ENCODE measurements around the gene TPO.
"Not testable (repeated sequence)": the region's sequence is repeated elsewhere in the genome, so short reads cannot be mapped to it uniquely, and the experiment has no call there.

TPO gene

DNA sequence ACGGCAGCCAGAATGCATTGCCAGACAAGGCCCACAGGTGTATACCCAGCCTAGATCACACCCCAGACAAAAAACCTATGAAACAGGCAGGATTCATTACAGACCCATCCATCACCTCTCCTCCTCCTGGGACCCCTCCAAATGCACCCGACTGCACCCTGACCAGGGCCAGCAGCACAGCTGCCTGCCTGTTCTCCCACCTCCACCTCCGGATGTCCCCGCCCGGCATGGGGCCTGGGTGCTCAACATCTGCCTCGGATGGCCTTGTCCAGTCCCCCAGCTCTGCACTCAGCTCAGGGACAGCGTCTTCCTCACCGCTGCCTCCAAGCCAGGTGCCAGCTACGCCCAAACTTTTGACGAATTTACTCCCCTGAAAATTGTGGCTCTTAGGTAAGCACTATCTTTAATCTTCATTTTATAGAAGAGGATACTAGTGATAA, 91.1 kb downstream of the TPO start:
- DNase-seq, result no peak

GRCh38 chr2:1505031-1505441, 91.8 kb downstream of the TPO start:
- DNase-seq, result no peak

DNA sequence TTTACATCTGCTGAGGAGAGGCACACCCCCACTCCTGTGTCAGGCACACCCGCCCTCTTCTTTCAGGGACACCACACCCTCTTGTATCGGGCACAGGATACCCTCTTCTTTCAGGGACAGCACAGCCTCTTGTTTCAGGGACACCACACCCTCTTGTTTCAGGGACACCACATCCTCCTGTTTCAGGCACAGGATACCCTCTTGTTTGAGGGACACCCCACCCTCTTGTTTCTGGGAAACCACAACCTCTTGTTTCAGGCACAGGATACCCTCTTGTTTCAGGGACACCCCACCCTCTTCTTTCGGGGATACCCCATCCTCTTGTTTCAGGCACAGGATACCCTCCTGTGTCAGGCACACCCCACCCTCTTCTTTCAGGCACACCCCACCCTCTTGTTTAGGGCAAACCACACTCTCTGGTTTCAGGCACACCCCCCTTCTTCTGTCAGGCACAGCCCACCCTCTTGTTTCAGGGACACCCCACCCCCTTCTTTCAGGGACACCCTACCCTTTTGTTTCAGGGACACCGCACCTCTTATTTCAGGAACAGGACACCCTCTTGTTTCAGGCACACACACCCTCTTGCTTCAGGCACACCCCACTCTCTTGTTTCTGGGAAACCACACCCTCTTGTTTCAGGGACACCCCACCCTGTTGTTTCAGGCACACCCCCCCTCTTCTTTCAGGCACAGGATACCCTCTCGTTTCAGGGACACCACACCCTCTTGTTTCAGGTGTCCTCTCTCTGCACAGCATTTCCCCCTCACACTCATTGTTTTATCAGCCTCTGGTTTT, 96.2 kb downstream of the TPO start:
- no peak for DNase-seq

GRCh38 chr2:1510176-1510575, 96.9 kb downstream of the TPO start:
- no peak for DNase-seq

- no peak for DNase-seq
Measured at GRCh38 chr2:1511455-1511854, 98.2 kb downstream of the TPO start.

- no peak for DNase-seq
Measured at GRCh38 chr2:1512321-1513289, 99.3 kb downstream of the TPO start.

- DNase-seq, result no peak
Measured at GRCh38 chr2:1514391-1515072, 101.3 kb downstream of the TPO start.

- DNase-seq, result no peak
Measured at GRCh38 chr2:1515073-1515430, 101.8 kb downstream of the TPO start.

- DNase-seq, result no peak
Measured at GRCh38 chr2:1515986-1516797, 102.9 kb downstream of the TPO start.

DNA sequence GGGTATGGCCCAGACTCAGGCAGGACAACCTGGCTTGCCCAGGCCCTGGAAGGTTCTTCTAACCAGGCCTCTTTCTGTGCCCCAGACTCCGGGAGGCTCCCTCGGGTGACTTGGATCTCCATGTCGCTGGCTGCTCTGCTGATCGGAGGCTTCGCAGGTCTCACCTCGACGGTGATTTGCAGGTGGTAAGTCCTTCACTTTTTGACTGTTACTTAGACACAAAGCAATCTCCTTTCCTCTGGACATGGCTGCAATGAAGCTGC, 103.5 kb downstream of the TPO start:
- no peak for DNase-seq

- DNase-seq, result not testable (repeated sequence)
Measured at GRCh38 chr2:1517291-1517690, 104.0 kb downstream of the TPO start.

- no peak for DNase-seq
Measured at GRCh38 chr2:1517786-1518185, 104.5 kb downstream of the TPO start.

- peak; percentile 48 for DNase-seq
Measured at GRCh38 chr2:1518331-1518803, 105.1 kb downstream of the TPO start.

DNA sequence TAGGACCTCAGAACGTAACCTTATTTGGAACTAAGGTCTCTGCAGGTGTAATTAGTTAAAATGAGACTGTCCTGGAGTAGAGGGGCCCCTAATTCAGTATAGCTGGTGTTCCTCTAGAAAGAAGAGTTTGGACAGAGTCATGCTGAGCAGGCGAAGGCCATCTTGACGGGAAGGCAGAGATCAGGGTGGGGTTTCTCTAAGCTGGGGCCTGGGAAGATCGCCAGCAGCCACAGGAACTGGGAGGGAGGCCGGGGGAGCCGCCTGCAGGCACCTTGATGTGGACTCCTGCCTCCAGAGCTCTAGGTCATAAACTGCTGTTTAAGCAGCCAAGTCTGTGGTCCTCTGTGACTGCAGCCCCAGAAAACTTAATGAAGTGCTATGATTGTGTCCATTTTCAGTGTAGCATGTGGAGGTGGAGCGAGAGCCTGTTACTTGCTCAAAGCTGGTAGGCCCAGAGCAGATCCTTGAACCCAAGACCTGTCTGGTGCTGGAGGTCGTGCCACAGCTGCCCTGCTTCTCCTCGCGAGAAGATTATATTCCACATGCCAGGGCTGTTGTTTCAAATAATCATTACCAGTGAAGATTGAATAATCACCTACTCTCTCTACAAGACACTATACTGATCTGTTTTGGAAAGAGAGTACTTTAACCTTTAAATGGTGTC, 105.7 kb downstream of the TPO start:
- DNase-seq, result peak; percentile 89

GRCh38 chr2:1521191-1521877, 108.1 kb downstream of the TPO start:
- DNase-seq, result no peak

GRCh38 chr2:1521878-1522830, 108.9 kb downstream of the TPO start:
- DNase-seq, result no peak

DNA sequence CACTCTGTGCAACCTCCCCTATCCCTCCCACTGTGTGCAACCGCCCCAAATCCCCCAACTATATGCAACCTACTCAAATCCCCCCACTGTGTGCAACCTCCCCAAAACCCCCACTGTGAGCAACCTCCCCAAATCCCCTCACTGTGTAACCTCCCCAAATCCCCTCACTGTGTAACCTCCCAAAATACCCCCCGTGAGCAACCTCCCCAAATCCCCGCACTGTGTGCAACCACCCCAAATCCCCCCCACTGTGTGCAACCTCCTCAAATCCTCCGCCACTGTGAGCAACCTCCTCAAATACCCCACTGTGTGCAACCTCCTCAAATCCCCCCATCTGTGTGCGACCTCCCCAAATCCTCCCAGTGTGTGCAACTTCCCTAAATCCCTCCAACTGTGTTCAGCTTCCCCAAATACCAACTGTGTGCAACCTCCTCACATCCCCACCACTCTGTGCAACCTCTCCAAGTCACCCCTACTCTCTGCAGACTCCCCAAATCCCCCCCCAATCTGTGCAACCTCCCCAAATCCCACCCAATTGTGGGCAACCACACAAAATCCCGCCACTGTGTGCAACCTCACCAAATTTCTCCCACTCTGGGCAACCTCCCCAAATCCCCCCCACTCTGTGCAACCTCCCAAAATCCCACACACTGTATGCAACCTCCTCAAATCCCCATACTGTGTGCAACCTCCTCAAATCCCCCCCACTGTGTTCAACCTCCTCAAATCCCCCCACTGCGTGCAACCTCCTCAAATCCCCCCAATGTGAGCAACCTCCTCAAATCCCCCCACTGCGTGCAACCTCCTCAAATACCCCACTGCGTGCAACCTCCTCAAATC, 114.1 kb downstream of the TPO start:
- DNase-seq, result no peak

DNA sequence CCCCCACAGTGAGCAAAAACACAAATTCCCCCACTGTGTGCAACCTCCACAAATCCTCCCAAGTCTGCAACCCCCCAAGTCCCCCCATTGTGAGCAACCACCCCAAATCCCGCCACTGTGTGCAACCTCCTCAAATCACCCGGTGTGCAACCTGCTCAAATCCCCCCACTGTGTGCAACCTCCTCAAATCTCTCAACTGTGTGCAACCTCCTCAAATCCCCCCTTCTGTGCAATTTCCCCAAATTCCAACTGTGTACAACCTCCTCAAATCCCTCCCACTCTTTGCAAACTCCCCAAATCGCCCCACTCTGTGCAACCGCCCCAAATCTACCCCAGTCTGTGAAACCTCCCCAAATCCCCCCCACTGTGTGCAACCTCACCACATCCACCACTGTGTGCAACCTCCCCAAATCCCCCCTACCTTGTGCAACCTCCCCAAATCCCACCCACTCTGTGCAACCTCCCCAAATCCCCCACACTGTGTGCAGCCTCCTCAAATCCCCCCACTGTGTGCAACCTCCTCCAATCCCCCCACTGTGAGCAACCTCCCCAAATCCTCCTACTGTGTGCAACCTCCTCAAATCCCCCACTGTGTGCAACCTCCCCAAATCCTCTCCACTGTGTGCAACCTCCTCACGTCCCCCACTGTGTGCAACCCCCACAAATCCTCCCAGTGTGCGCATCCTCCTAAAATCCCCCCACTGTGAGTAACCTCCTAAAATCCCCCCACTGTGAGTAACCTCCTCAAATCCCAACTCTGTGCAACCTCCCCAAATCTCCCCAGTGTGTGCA, 115.2 kb downstream of the TPO start:
- no peak for DNase-seq
